H9 (cell line): ENCODE data around the gene CHMP2A. TPM values are rescaled to one million over a fixed set of nuclear protein-coding genes. Genes with fewer than 3 reads are reported as not detected.

Source experiments
- DNase-seq: peaks from one replicate; pipeline ENCODE4 v3.0.0-alpha.2; 2017
- H2AFZ ChIP-seq: one replicate; pipeline ENCODE4 v1.6.1; 2013; ENCODE audit warnings: mild to moderate bottlenecking, low read length, control low read depth, moderate library complexity
- H2AK5ac ChIP-seq: 2 replicates; pipeline ENCODE4 v1.6.1; 2013; ENCODE audit warnings: low read length, control low read depth, mixed read lengths; ENCODE audit not compliant: insufficient read length
- H2BK120ac ChIP-seq: one replicate; pipeline ENCODE4 v1.6.1; 2013; ENCODE audit warnings: low read depth, mild to moderate bottlenecking, low read length, control low read depth, inconsistent platforms; ENCODE audit not compliant: poor library complexity, severe bottlenecking
- H2BK12ac ChIP-seq: 2 replicates; pipeline ENCODE4 v1.6.1; 2013; ENCODE audit warnings: low read length, control low read depth, mixed read lengths, low read depth; ENCODE audit not compliant: insufficient read length
- H2BK15ac ChIP-seq: 2 replicates; pipeline ENCODE4 v1.6.1; 2013; ENCODE audit warnings: low read depth, low read length, control low read depth
- H2BK20ac ChIP-seq: one replicate; pipeline ENCODE4 v1.6.1; 2013; ENCODE audit warnings: low read depth, mild to moderate bottlenecking, low read length, control low read depth, inconsistent platforms; ENCODE audit not compliant: poor library complexity, severe bottlenecking
- H2BK5ac ChIP-seq: 2 replicates; pipeline ENCODE4 v1.6.1; 2013; ENCODE audit warnings: low read length, control low read depth, mixed read lengths; ENCODE audit not compliant: insufficient read length
- H3K14ac ChIP-seq: 2 replicates; pipeline ENCODE4 v1.6.1; 2013; ENCODE audit warnings: low read length, control low read depth; ENCODE audit not compliant: insufficient read depth
- H3K18ac ChIP-seq: 2 replicates; pipeline ENCODE4 v1.6.1; 2013; ENCODE audit warnings: low read depth, mild to moderate bottlenecking, mixed read lengths, low read length, control low read depth; ENCODE audit not compliant: insufficient read length
- H3K23ac ChIP-seq: 2 replicates; pipeline ENCODE4 v1.6.1; 2013; ENCODE audit warnings: low read length, control low read depth, mixed read lengths, low read depth; ENCODE audit not compliant: insufficient read length
- H3K23me2 ChIP-seq: 2 replicates; pipeline ENCODE4 v1.6.1; 2013; ENCODE audit warnings: low read depth, mild to moderate bottlenecking, mixed read lengths, low read length, control low read depth; ENCODE audit not compliant: insufficient read length, poor library complexity, severe bottlenecking
- H3K27ac ChIP-seq: 2 replicates; pipeline ENCODE4 v1.5.1; 2013; ENCODE audit warnings: low read length, control low read depth, mixed read lengths, low read depth; ENCODE audit not compliant: insufficient read length
- H3K27me3 ChIP-seq: 2 replicates; pipeline ENCODE4 v1.6.1; 2013; ENCODE audit warnings: low read length, control low read depth, inconsistent platforms; ENCODE audit not compliant: insufficient read depth
- H3K4ac ChIP-seq: 2 replicates; pipeline ENCODE4 v1.6.1; 2013; ENCODE audit warnings: low read depth, mild to moderate bottlenecking, control low read depth, inconsistent platforms, low read length, moderate library complexity
- H3K4me1 ChIP-seq: 2 replicates; pipeline ENCODE4 v1.6.1; 2013; ENCODE audit warnings: low read length, control low read depth, inconsistent platforms; ENCODE audit not compliant: insufficient read depth
- H3K4me2 ChIP-seq: 2 replicates; pipeline ENCODE4 v1.6.1; 2013; ENCODE audit warnings: low read length, control low read depth, mixed read lengths; ENCODE audit not compliant: insufficient read length, insufficient read depth
- H3K56ac ChIP-seq: 2 replicates; pipeline ENCODE4 v1.6.1; 2013; ENCODE audit warnings: low read depth, mild to moderate bottlenecking, mixed read lengths, low read length, control low read depth; ENCODE audit not compliant: insufficient read length
- H3K79me1 ChIP-seq: 2 replicates; pipeline ENCODE4 v1.6.1; 2013; ENCODE audit warnings: low read depth, mild to moderate bottlenecking, moderate library complexity, low read length, control low read depth, inconsistent platforms; ENCODE audit not compliant: insufficient read depth, poor library complexity, severe bottlenecking
- H3K79me2 ChIP-seq: 2 replicates; pipeline ENCODE4 v1.6.1; 2013; ENCODE audit warnings: low read length, control low read depth, inconsistent platforms; ENCODE audit not compliant: insufficient read depth
- H3K9ac ChIP-seq: 2 replicates; pipeline ENCODE4 v1.6.1; 2013; ENCODE audit warnings: low read length, control low read depth, mixed read lengths; ENCODE audit not compliant: insufficient read length; ENCODE audit errors: extremely low read depth
- H3K9me3 ChIP-seq: one replicate; pipeline ENCODE4 v1.6.1; 2013; ENCODE audit warnings: low read depth, low read length, inconsistent platforms; ENCODE audit not compliant: control insufficient read depth
- H3T11ph ChIP-seq: one replicate; pipeline ENCODE4 v1.6.1; 2013; ENCODE audit warnings: mild to moderate bottlenecking, low read length, control low read depth, inconsistent platforms
- H4K20me1 ChIP-seq: one replicate; pipeline ENCODE4 v1.6.1; 2013; ENCODE audit not compliant: control insufficient read depth, insufficient read length, insufficient read depth
- H4K5ac ChIP-seq: 2 replicates; pipeline ENCODE4 v1.6.1; 2013; ENCODE audit warnings: low read depth, mild to moderate bottlenecking, mixed read lengths, low read length, control low read depth; ENCODE audit not compliant: insufficient read length
- H4K8ac ChIP-seq: replicated peaks from 2 replicates; pipeline ENCODE4 v1.6.1; 2013; ENCODE audit warnings: low read length, control low read depth, mixed read lengths, low read depth; ENCODE audit not compliant: insufficient read length
- H4K91ac ChIP-seq: 2 replicates; pipeline ENCODE4 v1.6.1; 2013; ENCODE audit warnings: low read depth, mild to moderate bottlenecking, moderate library complexity, mixed read lengths, low read length, control low read depth; ENCODE audit not compliant: insufficient read length
- H3K27ac Mint-ChIP-seq, 3 experiments: 2 replicates in 2 of 3; 3 replicates in 1 of 3; pipeline ENCODE4 v1.8.0; 2020 to 2021; ENCODE audit warnings: mixed read lengths in 3 of 3, mild to moderate bottlenecking in 1 of 3, moderate library complexity in 1 of 3
- H3K27me3 Mint-ChIP-seq: 2 replicates; pipeline ENCODE4 v1.8.0; 2021; ENCODE audit warnings: low read depth, mild to moderate bottlenecking, moderate library complexity, mixed read lengths
- H3K36me3 Mint-ChIP-seq, 3 experiments: 2 replicates in 2 of 3; 3 replicates in 1 of 3; pipeline ENCODE4 v1.8.0; 2020 to 2021; ENCODE audit warnings: low read depth in 3 of 3, mixed read lengths in 3 of 3; ENCODE audit not compliant: insufficient read depth in 1 of 3
- H3K4me1 Mint-ChIP-seq, 2 experiments: 2 replicates each; pipeline ENCODE4 v1.8.0; 2020; ENCODE audit warnings: mixed read lengths in 2 of 2
- H3K4me3 Mint-ChIP-seq, 2 experiments: 2 replicates in 1 of 2; 3 replicates in 1 of 2; pipeline ENCODE4 v1.8.0; 2020 to 2021; ENCODE audit warnings: mild to moderate bottlenecking in 2 of 2, mixed read lengths in 2 of 2, moderate library complexity in 1 of 2
- H3K9me3 Mint-ChIP-seq, 2 experiments: 2 replicates in 1 of 2; 3 replicates in 1 of 2; pipeline ENCODE4 v1.8.0; 2020; ENCODE audit warnings: mild to moderate bottlenecking in 2 of 2, mixed read lengths in 2 of 2, moderate library complexity in 1 of 2
- CTCF ChIP-seq: fragments of 200-600 bp; sonication (generic); conservative IDR thresholded peaks from 3 replicates; pipeline ENCODE4 v1.8.0; 2021; ENCODE audit warnings: antibody characterized with exemption, mild to moderate bottlenecking
- WGBS: extraction: QIAGEN DNeasy Blood & Tissue Kit; methylation state at CpG from one replicate; pipeline ENCODE4 v1.1.7; 2013; ENCODE audit warnings: missing lambda C conversion rate, low lambda C conversion rate, mixed read lengths; ENCODE audit not compliant: insufficient read length; ENCODE audit errors: extremely low coverage; 5-methylcytosine and 5-hydroxymethylcytosine counted together
- total RNA-seq: library from RNA; stranded (reverse); gene quantifications from 2 replicates; pipeline ENCODE4 v1.2.1, GENCODE V29; 2021

Gene CHMP2A
- total RNA-seq, 1 experiment from 2014 or later = 109 TPM

GRCh38 chr19:58563823-58564222, 8.9 kb upstream of the CHMP2A start:
- Histone ChIP-seq H2BK120ac (no peak overlapping the region), H3K23ac (no peak overlapping the region), H2BK12ac (no peak overlapping the region), H3K79me1 (no peaks in the 10 kb centered on the region), H3K9ac (no peak overlapping the region), H3K27ac (no peak overlapping the region), H2BK5ac (no peak overlapping the region), H3K18ac (no peak overlapping the region), H3K9me3 (no peaks in the 10 kb centered on the region), H3K23me2 (no peaks in the 10 kb centered on the region), H3K14ac (no peak overlapping the region), H3T11ph (no peak overlapping the region), H4K5ac (no peak overlapping the region), H4K20me1 (no peaks in the 10 kb centered on the region), H3K4ac (no peak overlapping the region), H2AFZ (no peak overlapping the region), H4K91ac (no peak overlapping the region), H2AK5ac (no peak overlapping the region), H3K27me3 (no peaks in the 10 kb centered on the region), H4K8ac (no peak overlapping the region), H3K79me2 (no peaks in the 10 kb centered on the region), H2BK15ac (no peak overlapping the region), H2BK20ac (no peak overlapping the region), H3K4me2 (no peak overlapping the region), H3K4me1 (no peaks in the 10 kb centered on the region), H3K56ac (no peak overlapping the region)
- Mint-ChIP-seq H3K27me3 (no peaks in the 10 kb centered on the region; the same call in 1 of the 2 replicates), H3K36me3 (peaks cover 0 to 25% (median 10%) of the 10 kb centered on the region in 3 experiments; a peak in 5 of 7 replicates), H3K4me3 (no peak overlapping the region), H3K9me3 (no peaks in the 10 kb centered on the region), H3K27ac (peak overlapping the region in 1 of 3 experiments; percentile 47; a peak in 2 of 7 replicates), H3K4me1 (peaks cover 2 to 9% of the 10 kb centered on the region in 2 experiments; a peak in 3 of 4 replicates)
- no peak for TF ChIP-seq CTCF
- no CpG with 5 or more reads among the region's 6 CpGs for WGBS
- DNase-seq = no peak
